ENCODE results near the gene NEK3. TPM values are rescaled to one million over a fixed set of nuclear protein-coding genes. Genes with fewer than 3 reads are reported as not detected.

Gene NEK3
- total RNA-seq, 4 donors from 2014 or later, result 4.7 to 9.1 (median 6.4) TPM

DNA sequence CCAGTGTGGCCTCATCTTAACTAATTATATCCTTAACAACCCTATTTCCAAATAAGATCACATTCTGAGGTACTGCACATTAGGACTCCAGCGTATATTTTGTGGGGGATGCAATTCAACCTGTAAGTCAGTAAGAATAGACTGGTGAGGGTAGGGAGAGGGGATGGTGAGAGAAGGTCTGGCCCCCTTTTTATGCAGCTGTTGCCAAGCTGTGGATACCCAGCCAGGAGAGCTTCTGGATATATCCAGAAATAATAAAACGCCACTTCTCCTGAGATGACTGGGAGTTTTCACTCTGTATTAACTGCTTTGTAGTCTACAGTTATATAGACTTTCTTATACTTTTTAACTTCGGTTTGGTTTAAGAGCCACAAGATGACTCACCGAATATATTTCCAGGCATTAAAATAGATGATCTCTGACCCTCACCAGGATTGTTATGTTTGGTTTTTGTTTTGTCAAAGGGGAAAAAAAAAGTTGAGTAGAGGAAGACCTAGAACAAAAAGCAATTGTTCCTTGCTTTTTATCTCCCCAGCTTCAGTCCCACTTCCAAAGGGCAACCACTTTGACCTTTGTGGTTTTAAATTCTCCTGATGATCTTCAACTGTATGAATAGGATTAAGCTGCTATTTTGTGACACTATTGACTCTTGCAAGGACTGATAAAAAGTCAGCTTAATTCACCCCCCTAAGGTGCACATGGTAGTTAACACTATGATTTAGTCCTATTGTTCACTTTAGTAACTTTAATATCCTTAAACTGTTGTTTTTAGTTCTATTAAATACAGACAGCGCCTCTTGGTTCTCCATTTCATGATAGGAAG, 3.1 kb upstream of the NEK3 start:
- peaks cover 6 to 8% of the 10 kb centered on the region in 2 donors for H3K4me1 ChIP-seq
- ATAC-seq (no peak), DNase-seq (no peak)
- no peaks in the 10 kb centered on the region for H3K27me3 ChIP-seq
- H3K9me3 ChIP-seq, result no peaks in the 10 kb centered on the region
- H3K27ac ChIP-seq, result peak overlapping the region in 3 of 4 donors; percentile 46 to 60 (median 51)
- H3K4me3 ChIP-seq, result no peak overlapping the region
- no peaks in the 10 kb centered on the region for H3K36me3 ChIP-seq
- TF ChIP-seq, protein P1, sequence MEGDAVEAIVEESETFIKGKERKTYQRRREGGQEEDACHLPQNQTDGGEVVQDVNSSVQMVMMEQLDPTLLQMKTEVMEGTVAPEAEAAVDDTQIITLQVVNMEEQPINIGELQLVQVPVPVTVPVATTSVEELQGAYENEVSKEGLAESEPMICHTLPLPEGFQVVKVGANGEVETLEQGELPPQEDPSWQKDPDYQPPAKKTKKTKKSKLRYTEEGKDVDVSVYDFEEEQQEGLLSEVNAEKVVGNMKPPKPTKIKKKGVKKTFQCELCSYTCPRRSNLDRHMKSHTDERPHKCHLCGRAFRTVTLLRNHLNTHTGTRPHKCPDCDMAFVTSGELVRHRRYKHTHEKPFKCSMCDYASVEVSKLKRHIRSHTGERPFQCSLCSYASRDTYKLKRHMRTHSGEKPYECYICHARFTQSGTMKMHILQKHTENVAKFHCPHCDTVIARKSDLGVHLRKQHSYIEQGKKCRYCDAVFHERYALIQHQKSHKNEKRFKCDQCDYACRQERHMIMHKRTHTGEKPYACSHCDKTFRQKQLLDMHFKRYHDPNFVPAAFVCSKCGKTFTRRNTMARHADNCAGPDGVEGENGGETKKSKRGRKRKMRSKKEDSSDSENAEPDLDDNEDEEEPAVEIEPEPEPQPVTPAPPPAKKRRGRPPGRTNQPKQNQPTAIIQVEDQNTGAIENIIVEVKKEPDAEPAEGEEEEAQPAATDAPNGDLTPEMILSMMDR (IDR thresholded peaks at IDR 0.05 in 4 of 5, conservative IDR thresholded peaks at IDR 0.05 in 1 of 5), result no peak
- TF ChIP-seq POLR2A (IDR thresholded peaks at IDR 0.05), result no peak
- intact Hi-C loops (cut with DNase I; ENCODE audit: low total_unique reads) (no loop called here), in situ Hi-C loops (cut with MboI; ENCODE audit: low sequenced_read_pairs in 4 of 4) (no loop called here)

DNA sequence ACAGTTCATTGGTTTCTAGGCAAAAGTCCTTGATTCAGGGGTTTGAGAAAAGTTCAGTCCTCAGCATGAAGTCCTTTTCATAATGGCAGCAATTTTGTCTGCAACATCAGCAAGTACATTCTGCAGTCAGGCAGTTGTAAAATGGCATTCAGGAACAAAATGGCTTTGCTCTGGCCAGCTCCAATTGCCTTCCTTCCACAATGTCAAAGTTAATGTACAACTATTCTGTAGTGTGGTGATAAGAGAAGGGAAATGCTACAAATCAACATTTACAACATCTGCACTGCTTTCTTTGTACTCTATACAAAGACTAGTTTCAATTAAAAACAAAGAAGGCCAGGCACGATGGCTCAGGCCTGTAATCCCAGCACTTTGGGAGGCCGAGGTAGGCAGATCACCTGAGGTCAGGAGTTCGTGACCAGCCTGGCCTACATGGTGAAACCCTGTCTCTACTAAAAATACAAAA, 1.8 kb upstream of the NEK3 start:
- no peak for TF ChIP-seq POLR2A (IDR thresholded peaks at IDR 0.05)
- TF ChIP-seq, protein P1 (IDR thresholded peaks at IDR 0.05 in 4 of 5, conservative IDR thresholded peaks at IDR 0.05 in 1 of 5), result no peak
- no peak for ATAC-seq
- H3K27ac ChIP-seq, result no peak overlapping the region
- peaks cover 6 to 8% of the 10 kb centered on the region in 2 donors for H3K4me1 ChIP-seq
- no peak for DNase-seq
- no peaks in the 10 kb centered on the region for H3K27me3 ChIP-seq
- no peaks in the 10 kb centered on the region for H3K36me3 ChIP-seq
- intact Hi-C loops (cut with DNase I; ENCODE audit: low total_unique reads), result no loop called here
- in situ Hi-C loops (cut with MboI; ENCODE audit: low sequenced_read_pairs in 4 of 4), result no loop called here
- H3K4me3 ChIP-seq, result no peak overlapping the region
- no peaks in the 10 kb centered on the region for H3K9me3 ChIP-seq

DNA sequence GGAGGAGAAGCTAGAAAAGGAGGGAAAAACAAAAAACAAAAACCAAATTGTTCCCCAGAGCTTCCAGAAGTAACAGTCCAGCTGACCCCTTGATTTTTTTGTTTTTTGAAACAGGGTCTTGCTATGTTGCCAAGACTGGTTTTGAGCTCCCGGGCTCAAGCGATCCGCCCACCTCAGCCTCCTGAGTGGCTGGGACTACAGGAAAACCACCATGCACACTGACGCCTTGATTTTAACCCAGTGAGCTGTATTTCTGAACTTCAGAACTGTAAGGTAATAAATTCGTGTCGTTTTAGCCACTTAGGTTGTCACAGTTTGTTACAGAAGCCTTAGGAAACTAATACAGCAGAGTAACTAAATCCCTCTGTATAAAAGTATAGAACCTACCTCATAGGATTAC, 1.1 kb upstream of the NEK3 start:
- Histone ChIP-seq H3K27me3 (no peaks in the 10 kb centered on the region), H3K9me3 (no peaks in the 10 kb centered on the region), H3K27ac (no peak overlapping the region), H3K4me1 (peaks cover 6 to 8% of the 10 kb centered on the region in 2 donors), H3K4me3 (no peak overlapping the region), H3K36me3 (no peaks in the 10 kb centered on the region)
- DNase-seq (no peak), ATAC-seq (no peak)
- TF ChIP-seq, protein P1 (IDR thresholded peaks at IDR 0.05 in 4 of 5, conservative IDR thresholded peaks at IDR 0.05 in 1 of 5), result no peak
- in situ Hi-C loops (cut with MboI; ENCODE audit: low sequenced_read_pairs in 4 of 4), result no loop called here
- intact Hi-C loops (cut with DNase I; ENCODE audit: low total_unique reads), result no loop called here

DNA sequence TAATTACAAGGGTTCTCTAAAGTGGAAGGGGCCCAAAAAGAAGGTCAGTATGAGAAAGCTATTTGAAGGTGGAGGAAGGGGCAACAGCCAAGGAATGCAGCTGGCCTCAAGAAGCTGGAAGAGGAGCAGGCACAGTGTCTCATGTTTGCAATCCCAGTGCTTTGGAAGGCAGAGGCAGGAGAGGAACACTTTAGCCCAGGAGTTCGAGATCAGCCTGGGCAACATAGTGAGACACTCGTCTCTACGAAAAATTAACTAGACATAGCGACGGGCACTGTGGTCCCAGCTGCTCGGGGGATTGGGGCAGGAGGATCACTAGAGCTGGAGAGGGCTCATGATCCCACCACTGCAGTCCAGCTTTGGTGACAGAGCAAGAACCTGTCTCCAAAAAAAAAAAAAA, 656 bp upstream of the NEK3 start:
- Histone ChIP-seq H3K4me3 (peak overlapping the region; percentile 78 to 92 (median 87)), H3K4me1 (peaks cover 6 to 8% of the 10 kb centered on the region in 2 donors), H3K9me3 (no peaks in the 10 kb centered on the region), H3K36me3 (no peaks in the 10 kb centered on the region), H3K27me3 (no peaks in the 10 kb centered on the region), H3K27ac (peak overlapping the region; percentile 71 to 81 (median 74))
- TF ChIP-seq POLR2A (IDR thresholded peaks at IDR 0.05), result no peak
- TF ChIP-seq, protein P1 (IDR thresholded peaks at IDR 0.05 in 4 of 5, conservative IDR thresholded peaks at IDR 0.05 in 1 of 5), result no peak
- in situ Hi-C loops (cut with MboI; ENCODE audit: low sequenced_read_pairs in 4 of 4), result no loop called here
- DNase-seq (no peak), ATAC-seq (no peak)
- intact Hi-C loops (cut with DNase I; ENCODE audit: low total_unique reads), result no loop called here
